Measurements from ENCODE around the gene TUBB6. TPM values are rescaled to one million over a fixed set of nuclear protein-coding genes. Genes with fewer than 3 reads are reported as not detected.

Gene TUBB6
- total RNA-seq, 1 donor from 2014 or later, result 800 TPM

DNA sequence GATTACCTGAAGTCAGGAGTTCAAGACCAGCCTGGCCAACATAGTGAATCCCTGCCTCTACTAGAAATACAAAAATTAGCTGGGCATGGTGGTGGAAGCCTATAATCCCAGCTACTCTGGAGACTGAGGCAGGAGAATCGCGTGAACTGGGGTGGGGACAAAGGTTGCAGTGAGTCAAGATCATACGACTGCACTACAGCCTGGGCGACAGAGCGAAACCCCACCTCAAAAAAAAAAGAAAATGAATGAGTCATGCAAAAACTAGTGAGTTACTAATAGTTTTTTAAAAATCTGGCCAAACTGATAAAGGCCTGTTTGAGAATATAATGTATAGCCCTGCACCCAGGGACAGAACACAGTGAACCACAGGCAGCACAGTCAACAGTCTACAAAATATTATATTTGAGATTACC is 51.5 kb downstream of the TUBB6 start:
- no peak for TF ChIP-seq CTCF (IDR thresholded peaks at IDR 0.05)
- no peak for DNase-seq (ENCODE audit: low spot score in 2 of 2)
- H3K4me3 ChIP-seq, result no peak overlapping the region
- peaks cover 51 to 92% of the 10 kb centered on the region in 2 donors for H3K36me3 ChIP-seq
- no peak overlapping the region for H3K27ac ChIP-seq
- intact Hi-C loops (cut with DNase I), result no loop called here
- H3K4me1 ChIP-seq, result no peaks in the 10 kb centered on the region
- no peaks in the 10 kb centered on the region for H3K27me3 ChIP-seq
- H3K9me3 ChIP-seq, result no peaks in the 10 kb centered on the region

- intact Hi-C loops (cut with DNase I), result no loop called here
- Histone ChIP-seq H3K27me3 (no peaks in the 10 kb centered on the region), H3K9me3 (no peaks in the 10 kb centered on the region), H3K4me3 (no peak overlapping the region), H3K36me3 (peaks cover 67 to 91% of the 10 kb centered on the region in 2 donors), H3K4me1 (no peaks in the 10 kb centered on the region), H3K27ac (no peak overlapping the region)
- TF ChIP-seq CTCF (IDR thresholded peaks at IDR 0.05), result no peak
- DNase-seq (ENCODE audit: low spot score in 2 of 2), result no peak
Measured at GRCh38 chr18:12361770-12362378, 53.8 kb downstream of the TUBB6 start.

DNA sequence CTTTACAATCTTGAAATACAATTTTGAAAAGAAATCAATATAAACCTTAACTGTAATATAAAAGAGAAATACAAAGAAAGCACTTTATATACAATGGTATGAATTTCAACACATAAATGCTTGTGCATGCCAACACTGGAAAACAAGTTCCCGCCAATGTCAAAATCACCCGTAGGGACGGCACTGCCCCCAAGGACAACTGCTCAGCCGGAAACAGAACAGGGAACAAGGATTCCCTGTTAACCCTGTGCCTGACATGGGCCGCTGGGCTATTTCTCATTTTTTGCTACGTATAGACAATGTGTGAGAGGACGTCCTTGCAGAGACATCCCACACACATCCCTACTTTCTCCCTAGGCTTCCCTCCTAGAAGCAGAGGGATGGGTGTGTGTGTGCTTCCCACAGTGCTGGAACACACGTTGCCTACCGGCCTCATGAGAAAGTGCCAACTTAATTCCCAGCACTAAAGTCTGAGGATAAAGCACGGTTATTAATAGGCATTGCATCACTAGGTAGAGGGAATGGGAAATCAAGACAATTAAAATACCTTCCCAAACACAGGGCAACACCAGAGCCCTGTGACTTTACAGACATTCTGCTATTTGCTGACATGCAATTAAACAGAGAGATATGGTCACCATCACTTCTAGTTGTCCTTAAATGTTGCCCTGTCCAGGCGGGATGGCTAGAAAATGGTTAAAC is 54.6 kb downstream of the TUBB6 start:
- no peak overlapping the region for H3K27ac ChIP-seq
- peaks cover 66 to 91% of the 10 kb centered on the region in 2 donors for H3K36me3 ChIP-seq

GRCh38 chr18:12366379-12366778 is 58.3 kb downstream of the TUBB6 start:
- Histone ChIP-seq H3K4me3 (no peak overlapping the region), H3K9me3 (no peaks in the 10 kb centered on the region), H3K36me3 (peaks cover 56 to 81% of the 10 kb centered on the region in 2 donors), H3K27me3 (no peaks in the 10 kb centered on the region), H3K4me1 (no peaks in the 10 kb centered on the region), H3K27ac (no peak overlapping the region)
- no peak for TF ChIP-seq CTCF (IDR thresholded peaks at IDR 0.05)
- intact Hi-C loops (cut with DNase I), result no loop called here
- DNase-seq (ENCODE audit: low spot score in 2 of 2), result no peak

More for the DNA sequence above, 54.6 kb downstream of the TUBB6 start:
- no peak for TF ChIP-seq CTCF (IDR thresholded peaks at IDR 0.05)
- DNase-seq (ENCODE audit: low spot score in 2 of 2), result no peak
- Histone ChIP-seq H3K9me3 (no peaks in the 10 kb centered on the region), H3K27me3 (no peaks in the 10 kb centered on the region), H3K4me3 (no peak overlapping the region), H3K4me1 (no peaks in the 10 kb centered on the region)
- intact Hi-C loops (cut with DNase I), result no loop called here

GRCh38 chr18:12366784-12367183 is 58.7 kb downstream of the TUBB6 start:
- no peaks in the 10 kb centered on the region for H3K4me1 ChIP-seq
- no peaks in the 10 kb centered on the region for H3K27me3 ChIP-seq
- no peak for TF ChIP-seq CTCF (IDR thresholded peaks at IDR 0.05)
- H3K4me3 ChIP-seq, result no peak overlapping the region
- no peaks in the 10 kb centered on the region for H3K9me3 ChIP-seq
- peaks cover 56 to 80% of the 10 kb centered on the region in 2 donors for H3K36me3 ChIP-seq
- DNase-seq (ENCODE audit: low spot score in 2 of 2), result no peak
- intact Hi-C loops (cut with DNase I), result no loop called here
- H3K27ac ChIP-seq, result no peak overlapping the region

All from ascending aorta (tissue), 2 donors.